ENCODE measurements around the gene ETV6. TPM values are rescaled to one million over a fixed set of nuclear protein-coding genes. Genes with fewer than 3 reads are reported as not detected.

ETV6 gene
- total RNA-seq, 6 experiments from 2014 or later: 7.2 to 28.3 (median 11.0) TPM

DNA sequence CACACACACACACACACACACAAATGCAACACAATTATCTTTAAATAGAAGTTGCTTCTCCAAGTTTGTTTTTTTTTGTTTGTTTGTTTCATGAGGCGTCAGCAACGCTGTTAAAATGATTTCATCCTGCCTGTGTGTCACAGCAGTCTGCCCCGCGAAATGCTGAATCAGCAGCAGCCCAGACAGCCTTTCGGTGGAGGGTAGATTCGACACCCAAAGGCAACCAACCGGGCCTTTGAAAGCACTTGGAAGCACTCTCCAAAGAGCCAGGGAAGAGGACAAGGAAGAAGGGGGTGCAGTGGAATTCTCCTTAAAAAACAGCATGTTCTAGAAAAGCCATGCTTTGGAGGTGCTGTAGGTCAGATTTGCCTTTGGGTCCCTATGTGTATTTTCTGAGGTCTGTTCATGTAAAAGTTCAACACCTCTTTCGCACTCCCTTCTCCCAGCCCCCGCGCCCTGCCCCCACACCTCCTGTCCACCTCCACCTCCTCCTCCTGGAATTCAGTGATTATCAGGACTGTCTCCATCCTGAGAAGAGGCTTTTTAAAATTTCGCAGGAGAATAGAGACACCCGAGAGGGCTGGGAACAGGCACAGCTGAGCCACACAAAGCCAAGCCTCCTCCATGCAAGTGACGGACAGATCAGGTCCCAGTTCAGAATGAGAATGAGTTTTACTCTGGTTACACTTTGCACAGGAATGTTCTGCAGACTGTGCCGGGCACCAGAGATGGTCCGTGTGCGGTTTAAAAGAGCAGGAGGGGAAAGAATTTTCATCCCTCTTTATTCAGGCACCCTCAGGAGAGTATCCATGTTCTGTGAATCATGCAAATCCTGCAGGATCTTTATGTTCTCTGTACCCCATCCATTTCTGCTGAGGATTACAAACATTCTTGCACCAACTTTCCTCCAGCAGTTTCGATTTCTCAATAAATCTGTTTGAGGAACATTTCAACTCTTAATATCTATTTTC, 177.9 kb downstream of the ETV6 start:
- intact Hi-C loops (cut with DNase I): no loop called here
- Histone ChIP-seq H3K9me3 (no peaks in the 10 kb centered on the region), H3K4me3 (no peak overlapping the region), H3K27ac (peak overlapping the region in 2 of 3 donors; percentile 34 to 47), H3K36me3 (no peaks in the 10 kb centered on the region), H3K4me1 (peaks cover 0 to 27% (median under 1%) of the 10 kb centered on the region in 4 donors), H3K27me3 (no peaks in the 10 kb centered on the region)
- DNase-seq (peak in 1 of 3 donors; percentile 44), ATAC-seq (peak; percentile 31 to 59 (median 48))
- 58% methylated on average over 12 of the region's 17 CpGs for WGBS (ENCODE audit: insufficient coverage, low coverage, low lambda C conversion rate, missing lambda C conversion rate)
- TF ChIP-seq CTCF (IDR thresholded peaks at IDR 0.05) (no peak), POLR2A (IDR thresholded peaks at IDR 0.05) (no peak)

- Histone ChIP-seq H3K36me3 (no peaks in the 10 kb centered on the region), H3K27ac (peak overlapping the region in 2 of 3 donors; percentile 20 to 44), H3K4me1 (peaks cover 0 to 51% (median 8%) of the 10 kb centered on the region in 4 donors), H3K4me3 (no peak overlapping the region), H3K9me3 (no peaks in the 10 kb centered on the region), H3K27me3 (no peaks in the 10 kb centered on the region)
- 38% methylated on average over 4 of the region's 4 CpGs for WGBS (ENCODE audit: insufficient coverage, low coverage, low lambda C conversion rate, missing lambda C conversion rate)
- intact Hi-C loops (cut with DNase I): no loop called here
- ATAC-seq: peak in 3 of 4 donors; percentile 17 to 66 (median 39)
- no peak for DNase-seq
- no peak for TF ChIP-seq POLR2A (IDR thresholded peaks at IDR 0.05)
- TF ChIP-seq CTCF (IDR thresholded peaks at IDR 0.05): no peak
These were observed 180.3 kb downstream of the ETV6 start for GRCh38 chr12:11829764-11830194.

- Histone ChIP-seq H3K9me3 (no peaks in the 10 kb centered on the region), H3K27me3 (no peaks in the 10 kb centered on the region), H3K4me3 (no peak overlapping the region), H3K36me3 (no peaks in the 10 kb centered on the region), H3K27ac (peak overlapping the region in 1 of 3 donors; percentile 20), H3K4me1 (peaks cover 0 to 57% (median 8%) of the 10 kb centered on the region in 4 donors)
- no peak for DNase-seq
- intact Hi-C loops (cut with DNase I): no loop called here
- no peak for TF ChIP-seq POLR2A (IDR thresholded peaks at IDR 0.05)
- TF ChIP-seq CTCF (IDR thresholded peaks at IDR 0.05): no peak
- 63% methylated on average over 4 of the region's 5 CpGs for WGBS (ENCODE audit: insufficient coverage, low coverage, low lambda C conversion rate, missing lambda C conversion rate)
- peak in 1 of 4 donors; percentile 8 for ATAC-seq
These were observed 180.9 kb downstream of the ETV6 start for GRCh38 chr12:11830307-11830801.

GRCh38 chr12:11832093-11832492, 182.6 kb downstream of the ETV6 start:
- DNase-seq: no peak
- Histone ChIP-seq H3K4me1 (peaks cover 0 to 61% (median 8%) of the 10 kb centered on the region in 4 donors), H3K27ac (peak overlapping the region in 1 of 3 donors; percentile 31), H3K27me3 (no peaks in the 10 kb centered on the region), H3K4me3 (no peak overlapping the region), H3K9me3 (no peaks in the 10 kb centered on the region), H3K36me3 (no peaks in the 10 kb centered on the region)
- peak in 3 of 4 donors; percentile 36 to 60 (median 52) for ATAC-seq
- no peak for TF ChIP-seq CTCF (IDR thresholded peaks at IDR 0.05)
- TF ChIP-seq POLR2A (IDR thresholded peaks at IDR 0.05): no peak
- intact Hi-C loops (cut with DNase I): no loop called here
- 37% methylated on average over 4 of the region's 4 CpGs for WGBS (ENCODE audit: insufficient coverage, low coverage, low lambda C conversion rate, missing lambda C conversion rate)

Data from right lobe of liver (tissue), 6 donors.